Stimulated activated CD8-positive, alpha-beta memory T cell treated with anti-CD3 and anti-CD28 coated beads, Interleukin-15, amount 100 ng/mL, for 4 hours (primary cell): ENCODE measurements around the gene TBC1D28.
"Not testable (repeated sequence)": the region's sequence is repeated elsewhere in the genome, so short reads cannot be mapped to it uniquely, and the experiment has no call there.

Experiments
- DNase-seq, 2 donors: peaks; one replicate each; pipeline ENCODE4 v3.0.0-alpha.2; 2020; ENCODE audit warnings: low read depth in 2 of 2

The TBC1D28 gene

DNA sequence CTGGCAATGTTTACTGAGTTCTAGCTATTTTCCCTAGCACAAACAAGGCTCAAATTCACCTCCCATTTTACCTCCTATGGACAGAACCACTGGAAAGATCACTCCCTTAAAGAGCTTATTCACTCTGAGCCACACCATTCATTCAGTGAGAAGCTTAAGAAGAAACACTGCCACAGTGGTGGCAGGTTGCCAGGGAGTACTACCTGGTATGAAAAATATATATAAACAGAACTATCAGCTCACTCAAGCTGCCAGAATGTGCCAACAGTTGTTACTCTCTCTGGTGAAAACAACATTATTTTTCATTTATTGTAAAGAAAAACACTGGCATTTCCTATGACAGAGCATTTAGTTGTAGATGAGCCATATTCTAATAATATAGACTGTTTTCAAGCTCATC, 31.2 kb downstream of the TBC1D28 start:
- DNase-seq, result not testable (repeated sequence)

GRCh38 chr17:18593138-18593537, 51.1 kb downstream of the TBC1D28 start:
- not testable (repeated sequence) for DNase-seq
